Muscle layer of duodenum (tissue), 2 donors: Measurements from ENCODE around the gene PNPLA7.

Source experiments
- H3K27ac ChIP-seq: one replicate; pipeline ENCODE4 v1.7.0; 2013; ENCODE audit warnings: mild to moderate bottlenecking, low read length
- H3K27me3 ChIP-seq: one replicate; pipeline ENCODE4 v1.7.0; 2013; ENCODE audit warnings: low read depth, mild to moderate bottlenecking, control low read depth, low read length
- H3K36me3 ChIP-seq, 2 donors: one replicate each; pipeline ENCODE4 v1.7.0; 2013; ENCODE audit warnings: low read length in 2 of 2, control low read depth in 1 of 2, mild to moderate bottlenecking in 1 of 2; ENCODE audit not compliant: insufficient read depth in 2 of 2, control insufficient read depth in 1 of 2
- H3K4me1 ChIP-seq, 2 donors: one replicate each; pipeline ENCODE4 v1.7.0; 2013; ENCODE audit warnings: low read length in 2 of 2, mild to moderate bottlenecking in 2 of 2, control low read depth in 1 of 2, moderate library complexity in 1 of 2; ENCODE audit not compliant: insufficient read depth in 2 of 2, control insufficient read depth in 1 of 2
- H3K4me3 ChIP-seq, 2 donors: one replicate each; pipeline ENCODE4 v1.7.0; 2013; ENCODE audit warnings: low read length in 2 of 2, low read depth in 1 of 2, mild to moderate bottlenecking in 1 of 2
- H3K9me3 ChIP-seq, 2 donors: one replicate each; pipeline ENCODE4 v1.7.0; 2013; ENCODE audit warnings: low read length in 2 of 2, control low read depth in 1 of 2, mild to moderate bottlenecking in 1 of 2; ENCODE audit not compliant: control insufficient read depth in 1 of 2
- donor health status: healthy.

Gene PNPLA7

DNA sequence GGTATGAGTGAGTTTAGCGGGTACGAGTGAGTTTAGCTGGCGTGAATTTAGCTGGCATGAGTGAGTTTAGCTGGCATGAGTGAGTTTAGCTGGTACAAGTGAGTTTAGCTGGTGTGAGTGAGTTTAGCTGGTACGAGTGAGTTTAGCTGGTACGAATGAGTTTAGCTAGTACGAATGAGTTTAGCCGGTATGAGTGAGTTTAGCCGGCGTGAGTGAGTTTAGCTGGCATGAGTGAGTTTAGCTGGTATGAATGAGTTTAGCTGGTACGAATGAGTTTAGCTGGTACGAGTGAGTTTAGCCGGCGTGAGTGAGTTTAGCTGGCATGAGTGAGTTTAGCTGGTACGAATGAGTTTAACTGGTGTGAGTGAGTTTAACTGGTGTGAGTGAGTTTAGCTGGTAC lies 41.0 kb downstream of the PNPLA7 start:
- no peaks in the 10 kb centered on the region for H3K4me1 ChIP-seq
- no peaks in the 10 kb centered on the region for H3K36me3 ChIP-seq
- H3K27me3 ChIP-seq, result no peaks in the 10 kb centered on the region
- H3K9me3 ChIP-seq, result no peaks in the 10 kb centered on the region
- no peak overlapping the region for H3K27ac ChIP-seq
- no peak overlapping the region for H3K4me3 ChIP-seq

DNA sequence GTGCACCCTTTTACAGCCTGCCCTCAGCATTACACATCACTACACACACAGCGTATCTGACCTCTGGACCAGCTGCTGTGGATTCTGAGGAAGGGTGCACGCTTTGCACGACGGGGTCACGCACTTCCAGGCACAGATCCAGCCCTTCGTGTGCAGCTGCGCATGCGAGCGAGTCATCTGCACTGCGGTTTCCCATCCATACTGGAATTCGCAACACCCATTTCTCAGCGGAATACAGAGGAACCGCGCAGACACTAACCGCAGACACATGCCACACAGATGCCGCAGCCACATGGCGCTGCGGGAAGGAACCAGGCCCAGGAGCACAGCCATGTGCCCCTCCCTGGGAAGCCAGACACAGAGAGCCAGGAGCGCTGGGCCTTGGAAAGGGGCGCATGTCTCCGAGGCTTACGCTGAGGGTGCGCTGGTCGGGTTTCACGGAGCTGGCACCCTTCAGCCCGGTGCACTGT lies 43.5 kb downstream of the PNPLA7 start:
- no peaks in the 10 kb centered on the region for H3K9me3 ChIP-seq
- no peaks in the 10 kb centered on the region for H3K36me3 ChIP-seq
- no peak overlapping the region for H3K27ac ChIP-seq
- H3K4me1 ChIP-seq, result no peaks in the 10 kb centered on the region
- no peaks in the 10 kb centered on the region for H3K27me3 ChIP-seq
- H3K4me3 ChIP-seq, result no peak overlapping the region

DNA sequence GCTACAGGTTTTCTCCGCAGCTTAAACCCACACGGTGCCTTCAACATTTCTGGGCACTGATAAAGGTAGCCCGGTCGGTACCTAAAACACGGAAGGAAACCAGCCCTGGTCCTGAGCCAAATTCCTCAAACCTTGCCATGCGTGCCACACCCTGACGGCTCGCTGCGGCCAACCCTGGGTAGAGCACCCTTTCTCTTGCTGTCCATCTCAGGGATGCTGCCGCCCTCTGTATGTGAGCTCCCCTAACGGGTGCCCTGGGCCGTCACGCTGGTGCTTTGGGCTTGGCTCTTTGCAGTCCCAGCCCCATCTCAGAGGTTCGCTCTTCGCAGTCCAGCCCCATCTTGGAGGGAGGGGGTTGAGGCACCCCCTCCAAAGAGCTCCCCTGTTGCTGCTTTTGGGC lies 43.9 kb downstream of the PNPLA7 start:
- no peaks in the 10 kb centered on the region for H3K9me3 ChIP-seq
- no peaks in the 10 kb centered on the region for H3K36me3 ChIP-seq
- no peak overlapping the region for H3K4me3 ChIP-seq
- H3K27ac ChIP-seq, result no peak overlapping the region
- H3K27me3 ChIP-seq, result no peaks in the 10 kb centered on the region
- no peaks in the 10 kb centered on the region for H3K4me1 ChIP-seq

DNA sequence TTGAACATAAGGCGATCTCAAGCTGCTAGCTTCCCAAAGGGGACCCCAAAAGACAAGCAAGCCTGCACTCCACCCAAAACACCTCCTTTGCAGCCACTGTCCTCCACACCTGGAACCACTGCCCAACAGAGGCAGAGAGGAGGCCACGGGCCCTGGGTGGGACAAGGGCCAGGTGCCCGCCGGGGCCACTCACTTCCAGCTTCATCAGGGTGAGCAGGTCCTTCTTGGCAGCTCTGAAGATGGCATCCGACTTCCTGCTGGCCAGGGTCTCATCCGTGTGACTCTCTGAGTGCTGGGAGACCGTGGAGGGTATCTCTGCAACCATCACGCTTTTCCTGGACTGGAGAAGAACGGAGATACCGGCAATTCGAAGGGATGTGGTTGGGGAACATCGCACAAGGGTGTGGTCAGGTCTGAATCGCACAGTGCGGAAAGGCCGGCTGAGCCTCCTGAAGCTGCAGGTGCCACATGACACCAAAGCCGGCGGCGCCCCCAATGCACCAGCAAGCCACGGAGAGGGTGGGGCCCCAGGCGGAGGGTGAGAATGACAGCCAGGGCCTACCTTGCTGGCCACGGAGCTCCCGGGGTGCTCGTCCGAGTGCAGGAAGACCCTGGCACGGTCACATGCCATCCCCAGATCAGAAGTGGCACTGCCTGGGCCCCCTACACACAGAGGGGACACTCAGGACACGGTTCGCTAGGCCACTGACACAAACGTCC lies 44.6 kb downstream of the PNPLA7 start:
- no peaks in the 10 kb centered on the region for H3K4me1 ChIP-seq
- no peaks in the 10 kb centered on the region for H3K9me3 ChIP-seq
- H3K27ac ChIP-seq, result no peak overlapping the region
- H3K27me3 ChIP-seq, result no peaks in the 10 kb centered on the region
- no peak overlapping the region for H3K4me3 ChIP-seq
- no peaks in the 10 kb centered on the region for H3K36me3 ChIP-seq

DNA sequence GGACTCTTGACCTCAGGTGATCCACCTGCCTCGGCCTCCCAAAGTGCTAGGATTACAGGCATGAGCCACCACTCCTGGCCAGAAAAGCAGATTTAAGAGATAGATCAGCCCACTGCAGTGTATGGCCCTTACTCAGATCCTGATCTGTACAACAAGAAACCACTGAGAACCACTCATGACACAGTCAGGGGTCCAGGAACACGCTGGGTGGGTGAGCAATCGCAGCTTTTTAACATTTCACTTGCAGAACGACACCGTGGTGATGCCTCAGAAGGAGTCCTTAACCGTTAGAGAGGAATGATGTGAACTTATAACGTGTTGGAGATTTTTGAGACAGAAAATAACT lies 45.8 kb downstream of the PNPLA7 start:
- no peaks in the 10 kb centered on the region for H3K4me1 ChIP-seq
- no peaks in the 10 kb centered on the region for H3K9me3 ChIP-seq
- H3K27ac ChIP-seq, result no peak overlapping the region
- no peaks in the 10 kb centered on the region for H3K27me3 ChIP-seq
- H3K36me3 ChIP-seq, result no peaks in the 10 kb centered on the region
- no peak overlapping the region for H3K4me3 ChIP-seq

DNA sequence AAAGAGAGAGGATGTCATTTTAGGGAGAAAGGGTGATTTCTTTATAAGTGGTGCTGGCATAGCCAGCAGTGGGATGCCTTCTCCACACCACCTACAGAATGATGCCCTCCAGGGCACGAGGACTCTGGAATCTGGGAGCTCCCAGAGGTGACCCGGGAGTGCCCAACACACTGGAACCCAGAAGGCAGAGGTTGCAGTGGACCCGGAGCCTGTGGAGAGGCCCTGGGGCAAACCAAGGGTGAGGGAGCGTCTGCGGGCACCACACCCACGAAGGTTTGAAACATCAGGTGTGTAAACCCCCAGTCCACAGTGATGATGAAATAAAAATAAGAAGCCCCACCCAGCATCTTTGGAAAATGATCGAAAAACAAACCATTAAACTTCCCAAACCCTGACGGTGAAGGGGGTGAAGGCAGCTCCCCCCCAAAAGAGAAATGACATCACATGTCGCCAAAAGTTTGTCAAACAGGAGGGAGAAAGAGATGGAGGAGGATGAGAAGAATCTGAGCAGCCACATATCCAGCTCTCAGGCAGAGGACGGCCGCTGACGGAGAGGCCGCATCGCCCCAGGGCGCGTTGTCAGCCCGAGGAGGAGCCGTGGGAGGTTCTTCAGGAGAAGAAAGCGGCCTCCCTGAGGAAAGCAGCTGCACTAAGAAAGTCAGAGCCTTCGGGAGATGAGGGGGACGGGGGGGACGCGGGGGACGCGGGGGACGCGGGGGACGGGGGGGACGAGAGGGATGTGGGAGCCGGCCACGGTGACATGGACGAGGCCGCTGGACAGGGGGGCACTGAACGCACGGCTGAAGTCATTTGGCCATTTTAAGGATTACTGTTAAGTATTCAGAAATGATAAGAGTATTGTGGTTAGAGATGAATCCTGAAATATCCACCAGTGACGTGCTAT lies 47.9 kb downstream of the PNPLA7 start:
- H3K4me3 ChIP-seq, result no peak overlapping the region
- H3K9me3 ChIP-seq, result no peaks in the 10 kb centered on the region
- H3K27me3 ChIP-seq, result no peaks in the 10 kb centered on the region
- no peaks in the 10 kb centered on the region for H3K4me1 ChIP-seq
- no peaks in the 10 kb centered on the region for H3K36me3 ChIP-seq
- H3K27ac ChIP-seq, result no peak overlapping the region

DNA sequence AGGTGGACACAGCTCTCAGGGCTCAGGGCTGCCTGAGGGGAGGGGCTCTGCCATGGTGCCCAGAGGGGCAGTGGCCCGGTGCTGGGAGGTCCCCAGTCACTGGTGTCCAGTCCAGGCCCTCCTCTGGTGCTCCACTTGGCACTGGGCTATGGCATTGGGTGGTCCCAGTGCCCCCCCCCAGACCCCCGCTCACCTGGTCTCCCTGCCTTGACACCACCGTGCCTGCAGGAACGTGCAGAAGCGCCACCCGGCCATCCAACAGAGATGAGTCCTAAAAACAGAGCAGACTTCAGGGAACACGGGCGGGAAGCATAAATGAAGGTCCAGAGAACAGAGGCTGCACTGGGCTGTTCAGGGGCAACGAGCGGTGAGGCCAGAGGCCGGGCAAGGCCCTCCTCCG lies 48.7 kb downstream of the PNPLA7 start:
- Histone ChIP-seq H3K27me3 (no peaks in the 10 kb centered on the region), H3K4me3 (no peak overlapping the region), H3K4me1 (no peaks in the 10 kb centered on the region), H3K9me3 (no peaks in the 10 kb centered on the region), H3K27ac (no peak overlapping the region), H3K36me3 (no peaks in the 10 kb centered on the region)

DNA sequence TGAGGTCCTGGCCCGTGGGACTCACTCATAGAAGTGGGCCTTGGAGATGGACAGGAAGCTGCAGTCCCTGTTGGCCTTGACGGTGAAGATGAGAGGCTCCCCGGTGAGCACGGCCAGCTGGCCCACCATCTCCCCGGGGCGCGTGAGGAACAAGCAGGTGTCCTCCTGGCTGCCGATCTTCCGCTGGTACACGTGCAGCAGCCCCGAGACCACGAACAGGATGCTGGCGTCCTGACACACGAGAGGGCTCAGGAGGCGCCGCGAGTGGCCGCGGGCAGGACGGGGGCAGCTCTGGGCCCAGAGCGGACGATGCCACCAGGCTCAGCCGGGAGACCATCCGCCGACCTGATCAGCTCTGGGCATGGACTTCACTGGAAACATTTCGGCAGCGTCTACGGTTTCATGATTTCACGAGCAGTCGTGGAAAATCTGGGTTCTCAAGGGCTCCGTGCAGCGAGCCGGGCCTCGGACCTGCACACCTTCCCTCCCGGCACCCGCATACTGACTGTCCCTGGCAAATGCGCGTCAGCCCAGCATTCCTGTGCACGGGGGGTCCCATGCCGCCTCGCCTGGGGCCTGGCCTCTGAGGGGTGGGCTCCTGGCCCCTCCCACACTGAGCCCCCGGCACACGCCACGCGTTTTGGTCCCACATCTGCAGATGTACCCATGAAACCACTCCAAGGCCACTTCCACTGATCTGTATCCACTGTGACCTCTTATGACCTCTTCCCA lies 49.4 kb downstream of the PNPLA7 start:
- Histone ChIP-seq H3K27ac (no peak overlapping the region), H3K9me3 (no peaks in the 10 kb centered on the region), H3K4me1 (no peaks in the 10 kb centered on the region), H3K4me3 (no peak overlapping the region), H3K36me3 (no peaks in the 10 kb centered on the region), H3K27me3 (no peaks in the 10 kb centered on the region)

DNA sequence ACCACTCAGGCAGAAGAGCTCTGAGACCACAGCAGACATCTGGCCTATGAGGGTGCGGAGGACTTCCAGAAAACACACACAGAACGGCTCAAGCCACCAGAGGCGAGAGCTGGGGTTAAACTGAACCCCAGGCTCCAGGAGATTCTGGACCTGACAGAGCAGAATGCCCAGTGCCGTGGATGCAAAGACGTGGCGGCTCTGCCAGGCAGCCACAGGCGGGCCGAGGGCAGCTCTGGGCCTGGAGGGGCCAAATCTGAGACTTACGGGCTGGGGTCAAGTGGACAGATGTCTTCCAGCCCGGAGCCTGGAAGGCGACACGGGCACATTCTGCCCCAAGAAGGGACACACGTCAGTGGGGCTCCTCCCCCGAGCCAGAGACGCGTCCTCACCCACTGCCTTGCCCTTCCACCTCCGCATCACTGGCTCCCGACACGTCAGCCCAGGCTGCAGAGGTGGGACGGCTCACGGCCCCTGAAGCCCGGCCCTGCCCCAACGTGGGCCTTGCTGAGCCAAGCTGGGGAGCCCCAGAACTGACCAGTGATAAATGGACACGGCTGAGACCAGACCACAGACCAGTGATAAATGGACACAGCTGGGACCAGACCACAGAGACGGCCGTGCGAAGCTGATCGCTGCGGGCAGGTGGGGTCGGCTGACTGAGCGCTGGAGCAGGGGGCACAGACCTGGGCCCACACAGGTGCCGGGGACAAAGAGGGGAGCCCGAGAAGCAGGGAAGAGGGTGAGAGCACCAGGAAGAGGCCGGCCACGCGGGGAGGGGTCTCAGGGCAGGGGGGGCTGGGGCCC lies 50.1 kb downstream of the PNPLA7 start:
- no peak overlapping the region for H3K4me3 ChIP-seq

DNA sequence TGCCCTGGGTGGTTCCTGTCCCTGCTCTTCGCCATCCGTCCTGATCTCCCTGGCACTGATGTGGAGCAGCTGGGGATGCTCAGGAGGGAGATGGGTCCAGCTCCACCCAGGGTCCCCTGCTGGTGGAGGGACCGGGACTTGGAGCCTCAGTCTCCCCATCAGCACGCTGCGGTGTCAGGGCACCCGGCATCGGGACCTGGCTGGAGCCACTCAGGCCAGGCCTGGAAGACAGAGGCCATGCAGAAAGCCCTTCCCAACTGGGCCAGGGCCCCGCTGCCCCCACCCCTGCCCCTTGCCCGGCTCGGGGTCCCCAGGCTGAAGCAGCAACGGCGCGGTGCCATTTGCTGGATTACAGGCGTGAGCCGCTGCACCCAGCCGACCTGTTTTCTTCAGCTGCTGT lies 50.8 kb downstream of the PNPLA7 start:
- Histone ChIP-seq H3K27ac (no peak overlapping the region), H3K4me1 (no peaks in the 10 kb centered on the region), H3K36me3 (no peaks in the 10 kb centered on the region), H3K9me3 (no peaks in the 10 kb centered on the region), H3K4me3 (no peak overlapping the region), H3K27me3 (no peaks in the 10 kb centered on the region)

More for the DNA sequence above, 50.1 kb downstream of the PNPLA7 start:
- Histone ChIP-seq H3K27me3 (no peaks in the 10 kb centered on the region), H3K27ac (no peak overlapping the region), H3K36me3 (no peaks in the 10 kb centered on the region), H3K9me3 (no peaks in the 10 kb centered on the region), H3K4me1 (no peaks in the 10 kb centered on the region)
